GM18861 (cell line): Measurements from ENCODE around the gene TMEM61.

Experiments used
- ATAC-seq: cut with Tn5 transposase; IDR thresholded peaks from one replicate; pipeline ENCODE4 v1.9.1; 2021; ENCODE audit not compliant: unreplicated experiment

The TMEM61 gene

DNA sequence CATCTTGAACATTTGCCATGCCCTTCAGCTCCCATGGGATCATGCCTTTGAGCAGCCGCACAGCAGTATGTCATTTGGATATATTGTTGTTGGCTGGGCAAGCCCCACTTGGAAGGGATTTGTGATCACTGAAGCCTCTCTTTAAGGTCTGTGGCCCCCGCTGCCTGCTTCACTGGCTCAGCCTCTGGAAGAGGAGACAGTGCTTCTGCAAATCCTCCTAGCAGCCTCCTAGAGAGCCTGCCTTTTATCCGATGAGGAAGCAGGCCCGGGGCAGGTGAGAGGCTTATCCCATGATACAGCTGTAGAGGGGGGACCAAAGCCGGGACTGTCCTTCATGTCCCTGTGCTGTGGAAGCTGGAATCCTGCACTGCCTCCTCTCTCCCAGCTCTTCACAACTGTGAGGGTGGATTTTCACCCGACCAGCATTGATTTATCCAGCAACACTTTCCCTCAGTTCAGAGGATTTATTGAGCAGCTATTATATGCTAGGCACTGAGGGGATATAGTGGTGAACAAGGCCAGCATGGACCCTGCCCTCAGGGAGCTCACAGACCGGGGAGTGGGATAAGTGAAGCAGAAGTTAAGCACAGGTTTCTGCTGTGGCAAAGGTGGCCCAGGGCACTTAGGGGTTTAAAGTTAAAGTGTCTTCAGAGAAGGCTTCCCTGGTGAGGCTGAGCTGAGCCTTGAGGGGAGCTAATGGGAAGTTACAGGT lies 3.9 kb downstream of the TMEM61 start:
- ATAC-seq = no peak

DNA sequence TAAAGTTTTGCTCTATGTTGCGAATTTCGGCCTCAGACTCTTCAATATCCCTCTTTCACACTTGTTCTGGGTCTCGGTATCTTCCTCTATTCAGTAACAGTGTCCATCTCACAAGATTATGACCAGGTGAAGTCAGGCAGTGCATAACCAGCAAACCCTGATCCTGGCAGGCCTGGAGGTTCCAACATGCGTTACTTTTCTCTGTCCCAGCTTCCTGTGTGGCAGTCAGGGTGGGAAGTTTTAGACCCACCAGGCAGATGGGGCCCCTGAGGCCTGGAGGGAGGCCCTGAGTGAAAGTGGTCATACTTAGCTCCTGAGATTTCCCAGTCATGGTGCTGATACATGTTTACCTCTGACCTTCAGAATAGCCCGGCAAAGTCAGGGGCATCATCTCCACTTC lies 5.1 kb downstream of the TMEM61 start:
- no peak for ATAC-seq

DNA sequence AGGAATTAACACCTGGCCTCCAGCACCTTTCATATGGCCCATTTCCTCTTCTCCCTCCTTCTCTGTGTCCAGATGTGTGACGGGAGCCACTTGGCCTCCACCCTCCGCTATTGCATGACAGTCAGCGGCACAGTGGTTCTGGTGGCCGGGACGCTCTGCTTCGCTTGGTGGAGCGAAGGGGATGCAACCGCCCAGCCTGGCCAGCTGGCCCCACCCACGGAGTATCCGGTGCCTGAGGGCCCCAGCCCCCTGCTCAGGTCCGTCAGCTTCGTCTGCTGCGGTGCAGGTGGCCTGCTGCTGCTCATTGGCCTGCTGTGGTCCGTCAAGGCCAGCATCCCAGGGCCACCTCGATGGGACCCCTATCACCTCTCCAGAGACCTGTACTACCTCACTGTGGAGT lies 5.6 kb downstream of the TMEM61 start:
- ATAC-seq = no peak

DNA sequence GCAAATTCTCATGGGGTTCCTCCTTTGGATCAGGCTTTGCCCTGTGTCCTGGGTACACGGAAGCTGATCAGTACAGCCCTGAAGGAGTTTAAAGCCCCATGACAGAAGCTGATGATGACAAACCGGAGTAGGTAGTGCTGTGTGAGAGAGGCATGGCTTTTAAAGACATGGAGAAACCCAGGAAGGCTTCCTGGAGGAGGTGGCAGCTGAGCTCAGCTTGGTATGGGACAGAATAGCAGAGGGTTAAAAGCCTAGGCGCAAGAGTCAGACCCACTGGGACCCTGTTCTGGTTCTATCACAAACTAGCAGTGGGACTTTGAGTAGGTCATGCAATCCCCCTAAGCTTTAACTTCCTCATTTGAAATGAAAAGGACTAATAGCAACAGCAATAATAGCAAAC lies 6.1 kb downstream of the TMEM61 start:
- ATAC-seq = no peak

DNA sequence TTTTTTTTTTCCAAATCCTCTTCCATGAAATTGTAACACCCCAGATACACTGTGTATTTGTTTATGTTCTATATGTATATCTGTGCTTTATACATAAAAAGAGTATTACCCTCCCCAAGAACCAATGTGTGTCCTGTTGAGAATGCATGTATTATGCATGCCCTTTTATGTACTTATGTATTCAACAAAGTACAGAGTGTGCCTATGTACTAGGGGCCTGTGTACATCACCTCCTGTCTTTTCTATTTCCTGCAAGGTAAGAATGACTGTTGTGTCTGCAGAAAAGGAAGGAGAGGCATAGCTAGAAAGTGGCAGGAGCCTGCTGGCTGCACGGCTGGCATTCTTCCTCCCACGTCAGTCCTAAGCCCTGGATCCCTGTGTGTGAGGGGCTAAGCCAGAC lies 7.0 kb downstream of the TMEM61 start:
- ATAC-seq = no peak

DNA sequence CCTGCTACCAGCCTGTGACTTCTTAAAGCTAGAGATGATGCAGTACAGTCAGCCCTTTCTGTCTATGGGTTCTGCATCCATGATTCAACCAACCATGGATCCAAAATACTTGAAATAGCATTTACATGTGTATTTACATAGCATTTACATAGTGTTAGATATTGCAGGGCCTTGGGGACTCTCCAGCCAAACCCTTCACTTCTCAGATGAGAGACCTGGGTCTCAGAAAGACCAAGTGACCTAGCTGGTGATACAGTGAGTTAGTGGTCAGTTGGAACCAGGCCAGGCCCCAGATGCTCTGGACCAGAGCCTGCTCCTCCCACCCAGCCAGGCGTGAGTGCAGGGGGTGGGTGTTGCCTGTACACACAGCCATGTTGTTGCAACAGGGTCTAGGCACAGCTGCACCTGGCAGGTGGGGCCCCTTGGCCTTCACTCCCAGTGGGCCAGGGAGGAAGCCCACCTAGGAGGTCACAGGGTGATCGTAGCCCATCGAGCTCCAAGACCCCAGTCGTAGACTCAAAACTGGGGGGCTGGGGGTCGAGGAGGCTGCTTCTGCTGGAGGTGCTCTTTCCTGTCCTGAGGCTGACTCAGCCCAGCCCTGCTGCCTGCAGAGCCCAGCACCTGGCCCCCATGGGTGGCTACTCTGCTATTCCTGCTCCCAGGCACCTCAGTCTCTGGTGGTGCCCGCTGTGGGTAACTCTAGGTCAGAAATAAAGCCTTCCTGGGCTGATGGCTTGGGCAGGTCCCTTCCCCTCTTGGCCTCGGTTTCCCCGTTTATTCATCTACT lies 7.7 kb downstream of the TMEM61 start:
- ATAC-seq = no peak

DNA sequence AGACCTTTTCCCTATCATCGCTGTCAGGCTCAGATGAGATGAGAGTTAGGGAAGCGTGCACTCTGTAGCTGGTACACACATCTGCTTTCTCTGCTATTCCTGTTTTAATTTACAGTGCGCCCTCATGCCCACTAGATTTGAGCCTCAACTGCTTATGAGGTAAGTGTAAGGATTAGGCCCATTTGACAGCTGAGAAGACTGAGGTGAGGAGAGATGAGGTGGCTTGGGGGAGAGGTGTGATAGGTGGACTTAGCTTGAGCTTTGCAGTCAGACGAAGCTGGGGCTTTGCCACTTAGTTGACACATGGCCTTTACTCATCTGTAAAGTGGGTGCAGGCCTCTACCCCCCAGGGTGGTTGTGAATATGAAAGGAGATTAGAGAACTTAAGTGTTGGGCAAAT lies 8.5 kb downstream of the TMEM61 start:
- ATAC-seq = no peak

DNA sequence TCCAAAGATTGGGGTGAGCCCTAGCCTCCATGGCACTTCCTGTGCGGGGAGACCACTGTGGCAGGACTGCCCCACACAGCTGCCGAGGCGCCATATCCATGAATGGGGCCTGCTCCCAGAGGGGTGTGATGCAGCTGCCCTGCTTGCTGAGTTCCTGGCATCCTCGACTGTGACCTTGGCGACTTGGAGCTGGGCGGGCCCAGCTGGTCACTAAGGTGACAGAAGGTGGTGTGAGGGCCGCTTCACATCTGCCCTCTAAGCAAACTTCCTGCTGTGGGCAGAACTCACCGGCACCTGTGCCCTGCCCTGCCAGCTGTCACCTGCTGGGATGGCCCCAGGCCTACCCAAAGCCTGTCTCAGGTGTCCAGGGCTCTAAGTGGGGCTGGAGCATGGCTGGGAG lies 9.0 kb downstream of the TMEM61 start:
- ATAC-seq = no peak

DNA sequence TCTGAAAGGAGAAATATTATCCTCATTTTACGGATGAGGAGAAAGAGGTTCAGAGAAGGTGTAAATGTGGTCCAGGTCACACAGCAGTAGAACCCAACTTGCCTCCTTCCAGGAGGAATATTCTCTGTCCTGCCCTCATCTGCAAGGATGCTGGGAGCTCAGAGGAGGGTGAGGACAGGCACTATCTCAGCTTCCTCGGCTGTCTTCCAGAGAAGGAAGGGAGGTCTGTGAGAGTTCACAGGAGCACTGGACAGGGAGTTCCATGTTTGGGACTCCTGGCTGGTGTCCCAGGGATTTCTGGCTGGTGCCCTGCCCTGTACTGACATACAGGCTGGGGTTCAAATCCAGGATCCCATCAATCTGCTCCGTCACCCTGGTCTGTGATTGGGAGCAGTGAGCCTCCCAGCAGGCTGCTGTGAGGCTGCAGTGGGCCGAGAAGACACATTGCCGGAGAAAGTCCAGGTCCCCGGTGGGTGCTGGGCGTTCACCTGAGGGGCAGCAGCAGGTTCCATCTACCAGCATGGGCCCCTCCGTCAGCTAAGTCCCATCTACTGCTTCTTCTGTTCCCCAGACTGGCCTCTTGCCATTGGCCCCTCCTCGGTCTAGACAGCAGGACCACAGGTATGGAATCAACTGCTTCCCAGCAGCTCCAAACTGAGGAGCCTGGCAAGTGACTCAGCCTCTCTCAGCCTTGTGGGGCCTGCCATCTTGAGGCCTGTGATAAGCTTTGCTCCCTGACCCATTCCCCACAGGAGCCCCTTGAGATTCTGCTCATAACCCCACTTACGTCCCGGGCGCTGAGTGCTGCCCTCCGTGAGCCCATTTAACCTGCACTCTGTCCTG lies 9.8 kb downstream of the TMEM61 start:
- ATAC-seq = no peak

DNA sequence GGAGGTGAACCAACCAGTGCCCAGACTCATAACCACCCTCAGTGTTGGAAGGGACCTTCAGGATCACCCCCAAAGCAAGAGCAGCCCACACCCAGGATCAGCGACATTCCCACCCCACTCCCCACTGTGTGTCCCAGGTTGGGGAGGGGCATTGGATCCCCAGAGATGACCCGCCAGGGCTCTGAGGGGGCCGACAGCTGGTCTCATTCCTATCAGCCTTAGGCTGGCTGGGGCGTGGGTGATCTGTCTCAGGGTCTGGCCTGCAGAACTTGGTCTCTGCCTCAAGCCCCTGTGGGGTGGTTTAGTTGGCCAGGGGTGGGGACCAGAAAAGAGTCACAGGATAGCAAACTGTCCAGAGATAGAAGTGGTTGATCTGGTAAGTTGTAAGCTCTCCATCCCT lies 10.5 kb downstream of the TMEM61 start:
- ATAC-seq = no peak

DNA sequence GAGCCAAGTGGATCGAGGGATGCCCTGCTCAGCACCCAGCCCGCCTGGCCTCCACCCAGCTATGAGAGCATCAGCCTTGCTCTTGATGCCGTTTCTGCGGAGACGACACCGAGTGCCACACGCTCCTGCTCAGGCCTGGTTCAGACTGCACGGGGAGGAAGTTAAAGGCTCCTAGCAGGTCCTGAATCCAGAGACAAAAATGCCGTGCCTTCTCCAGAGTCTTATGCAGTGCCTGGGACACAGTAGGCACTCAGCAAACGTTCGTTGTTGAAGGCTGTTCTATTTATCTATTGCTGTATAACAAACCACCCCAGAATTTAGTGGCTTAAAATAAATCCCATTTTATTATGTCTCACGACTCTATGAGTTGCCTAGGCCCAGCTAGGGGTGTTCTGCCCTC lies 11.5 kb downstream of the TMEM61 start:
- ATAC-seq = no peak

DNA sequence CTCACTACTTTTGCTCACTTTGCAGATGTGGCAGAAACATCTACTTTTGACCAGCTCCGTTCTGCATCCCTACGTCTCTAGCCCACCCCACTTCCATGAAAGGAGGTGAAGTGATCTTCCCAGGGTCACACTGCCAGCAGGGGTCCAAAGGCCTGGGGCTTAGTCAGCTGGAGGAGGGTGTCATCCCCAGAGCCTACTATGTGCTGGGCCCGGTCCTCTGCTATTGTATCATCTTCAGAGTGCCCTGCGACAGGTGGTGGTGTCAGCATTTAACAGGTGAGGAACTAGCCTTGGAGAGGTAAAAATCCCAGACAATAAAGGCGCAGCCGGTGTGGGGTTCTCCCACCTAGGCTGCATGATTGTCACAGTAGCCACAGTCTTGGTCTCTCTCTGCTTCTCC lies 12.7 kb downstream of the TMEM61 start:
- ATAC-seq = no peak

DNA sequence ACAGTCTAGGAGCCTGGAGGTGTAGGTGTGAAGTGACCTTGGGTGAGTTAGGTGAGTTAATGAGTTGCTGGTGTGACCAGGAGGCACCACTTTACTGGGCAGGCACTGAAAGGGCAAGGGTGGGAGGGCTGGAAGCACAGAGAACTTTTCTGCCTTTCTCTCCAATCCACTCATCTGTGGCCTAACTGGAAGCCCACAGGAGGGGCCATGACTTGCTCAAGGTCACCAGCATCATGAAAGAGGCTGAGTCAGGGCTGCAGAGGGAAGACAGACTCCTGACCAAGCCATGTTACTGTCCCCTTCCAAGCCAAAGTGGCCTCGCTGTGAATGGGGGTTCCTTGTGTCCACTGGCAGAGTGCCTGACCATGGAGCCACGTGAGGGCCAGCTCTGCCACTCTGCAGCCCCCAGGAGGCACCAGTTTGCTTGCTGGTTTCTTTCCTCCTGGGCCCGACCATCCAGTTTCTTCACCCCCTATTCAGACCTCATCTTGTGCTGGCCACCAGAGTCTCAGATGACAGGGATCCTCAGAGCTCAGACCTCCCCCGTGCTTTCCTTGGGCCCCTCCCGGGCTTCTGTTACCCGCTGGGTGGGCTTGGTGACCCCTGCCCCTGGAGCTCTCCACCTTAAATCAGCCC lies 14.0 kb downstream of the TMEM61 start:
- no peak for ATAC-seq

DNA sequence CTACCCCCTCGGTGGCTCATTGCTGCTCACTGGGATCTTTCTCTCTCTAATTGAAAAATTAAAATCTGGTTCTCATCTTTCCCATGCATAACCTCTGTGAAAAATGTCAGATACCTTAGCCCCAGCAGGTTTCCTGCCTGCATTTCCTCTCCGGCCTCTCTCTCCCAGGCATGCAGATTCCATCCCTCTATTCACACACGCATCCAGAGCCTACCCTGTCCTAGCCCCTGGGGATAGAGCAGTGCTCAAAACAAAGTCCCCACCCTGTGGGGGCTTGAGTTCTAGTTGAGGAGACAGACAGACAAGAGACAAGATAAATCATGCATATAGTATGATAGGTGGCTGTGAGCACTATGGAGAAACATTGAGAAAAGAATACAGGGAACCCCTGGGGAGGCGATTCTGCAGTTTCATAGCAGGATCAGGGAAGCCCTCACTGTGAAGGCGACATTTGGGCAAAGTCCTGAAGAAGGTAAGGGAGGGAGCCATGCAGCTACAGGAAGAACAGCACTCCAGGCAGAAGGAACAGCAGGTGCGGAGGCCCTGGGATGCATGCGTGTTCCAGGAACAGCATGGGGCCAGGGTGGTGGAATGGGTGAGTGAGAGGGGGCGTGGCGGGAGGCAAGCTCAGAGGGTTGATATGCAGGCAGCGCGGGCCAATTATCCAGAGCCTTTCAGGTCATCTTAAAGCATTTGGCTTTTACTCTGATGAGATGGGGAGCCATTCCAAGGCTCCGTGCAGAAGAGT lies 14.8 kb downstream of the TMEM61 start:
- ATAC-seq = no peak

DNA sequence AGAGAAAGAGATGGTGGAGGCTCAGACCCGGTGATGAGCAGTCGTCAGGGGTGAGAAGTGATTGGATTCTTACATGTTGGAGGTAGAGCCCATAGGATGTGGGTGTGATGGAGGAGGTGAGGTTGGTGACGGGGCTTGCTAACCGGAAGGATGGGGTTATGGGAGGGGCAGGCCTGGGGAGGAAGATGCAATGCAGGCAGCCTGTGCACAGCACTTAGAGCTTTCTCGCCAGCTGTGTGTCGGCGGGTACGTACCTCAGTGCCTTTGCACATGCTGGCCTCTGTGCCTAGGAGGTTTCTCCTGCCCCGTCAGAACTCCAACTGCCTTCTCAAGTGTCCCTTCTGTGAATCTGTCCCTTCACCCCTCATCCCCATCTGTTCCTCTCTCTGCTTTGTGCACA lies 15.4 kb downstream of the TMEM61 start:
- ATAC-seq = no peak

DNA sequence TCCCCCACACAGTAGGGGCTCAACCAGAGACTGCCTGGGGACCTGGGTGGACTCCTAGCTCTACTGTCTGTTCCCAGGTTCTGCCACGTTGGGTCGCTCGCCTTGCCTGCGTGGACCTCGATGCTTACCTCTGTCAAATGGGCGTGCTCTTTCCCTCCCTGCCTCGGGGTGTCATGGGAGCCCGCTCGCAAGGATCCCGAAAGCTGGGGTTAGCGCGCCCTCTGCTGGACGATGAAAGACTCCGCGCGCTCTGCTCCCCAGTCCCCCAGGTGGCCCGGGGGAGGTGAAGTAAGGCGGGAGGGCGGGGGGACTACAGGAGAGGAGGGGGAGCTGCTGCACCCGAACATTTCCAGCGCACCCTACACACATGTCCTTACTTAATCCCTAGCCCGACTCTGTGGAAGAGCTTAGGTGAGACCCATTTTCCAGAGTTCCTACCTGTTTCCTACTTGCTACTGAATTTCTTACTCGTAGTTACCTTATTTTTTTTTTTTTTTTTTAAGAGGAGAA lies 16.0 kb downstream of the TMEM61 start:
- no peak for ATAC-seq

DNA sequence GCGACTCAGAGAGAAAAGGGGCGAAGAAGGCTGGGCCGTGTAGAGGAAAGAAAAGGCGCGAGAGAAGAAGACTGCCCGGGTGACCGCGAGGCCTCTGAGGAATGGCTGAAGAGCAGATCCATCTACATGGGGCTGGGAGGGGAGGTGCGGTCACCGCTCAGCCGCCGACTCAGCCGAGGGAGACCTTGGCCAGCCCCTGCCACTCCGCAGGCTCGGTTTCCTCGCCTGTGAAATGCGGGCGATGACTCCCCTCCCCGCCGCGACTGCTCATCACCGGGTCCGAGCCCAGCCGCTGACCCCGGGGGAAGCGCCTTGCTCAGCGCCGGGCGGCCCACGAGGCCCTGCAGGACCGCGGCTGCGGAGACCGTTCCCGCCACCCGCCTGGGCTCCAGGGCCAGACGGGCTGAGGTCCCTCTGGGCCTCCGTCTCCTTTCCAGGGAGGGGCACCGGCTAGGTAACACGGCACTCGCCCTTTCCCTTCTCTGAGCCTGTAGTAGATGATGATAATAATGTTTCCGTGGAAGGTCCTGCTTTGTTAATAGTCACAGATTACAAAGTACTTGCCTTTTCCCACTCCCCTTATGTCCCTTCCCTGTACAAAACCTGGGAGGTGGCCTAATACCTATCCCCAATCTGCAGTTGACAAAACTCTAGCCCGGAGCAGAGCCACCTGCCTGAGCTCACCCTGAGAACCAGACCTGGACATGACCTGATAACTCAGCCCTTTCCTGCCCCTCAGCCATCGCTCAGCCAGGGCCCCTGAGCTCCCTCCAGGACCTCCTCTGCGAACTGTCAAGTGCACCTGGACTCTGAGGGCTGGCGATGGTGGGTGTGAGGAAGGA lies 16.7 kb downstream of the TMEM61 start:
- no peak for ATAC-seq

DNA sequence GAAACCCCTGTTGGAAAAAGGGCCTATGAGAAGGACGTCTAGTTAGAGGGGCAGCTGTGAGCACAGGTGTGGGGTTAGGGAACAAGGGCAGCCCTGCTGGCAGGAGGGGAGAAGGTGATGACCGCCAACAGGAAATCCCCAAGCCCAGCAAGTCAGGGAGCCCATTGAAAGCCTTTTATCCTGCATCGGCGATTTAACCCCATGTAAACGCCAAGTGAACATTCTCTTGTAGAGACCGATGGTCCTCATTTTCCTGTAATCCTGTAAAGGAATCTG lies 17.2 kb downstream of the TMEM61 start:
- no peak for ATAC-seq

DNA sequence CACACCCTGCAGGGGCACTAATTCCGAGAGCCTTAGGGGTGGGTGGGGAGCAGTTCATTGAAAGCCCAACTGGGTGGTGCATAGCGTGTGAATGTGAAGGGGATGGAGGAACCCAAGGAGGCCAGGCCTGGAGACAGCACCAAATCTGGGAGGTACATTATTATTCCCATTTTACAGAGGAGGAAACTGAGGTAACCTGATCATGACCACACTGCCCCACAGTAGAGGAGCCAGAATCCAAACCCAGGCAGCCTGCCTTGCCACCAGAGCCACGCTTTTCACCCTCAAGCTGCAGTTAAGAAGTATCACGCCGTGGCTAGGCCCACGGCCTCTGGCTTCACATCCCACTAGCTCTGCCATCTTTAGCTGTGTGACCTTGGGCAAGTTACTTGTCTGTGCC lies 17.7 kb downstream of the TMEM61 start:
- ATAC-seq = no peak

DNA sequence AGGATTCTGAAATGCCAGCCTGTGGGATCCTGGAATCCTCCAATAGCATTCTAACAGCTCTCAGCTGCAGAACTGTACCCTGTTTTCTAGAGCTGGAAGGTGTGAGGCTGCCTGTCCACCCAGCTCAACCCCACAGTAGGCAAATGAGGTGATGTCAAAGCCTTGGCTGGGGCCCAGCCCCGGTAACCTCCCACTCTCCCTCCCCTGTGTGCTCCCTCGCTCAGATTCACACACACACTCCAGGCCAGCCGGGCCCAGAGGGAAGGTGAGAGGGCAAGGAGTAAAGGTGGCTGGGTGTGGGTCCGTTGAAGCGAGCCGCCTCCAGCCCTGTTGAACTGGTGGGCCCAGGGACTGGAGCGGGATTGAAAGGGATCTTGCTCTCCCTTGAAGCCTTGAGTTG lies 18.2 kb downstream of the TMEM61 start, which contains the start of gene BSND:
Gene BSND (plus strand): TSS at position 257 of the 400 bp plus-strand sequence. CDS start 254 bp downstream, outside the sequence.
- ATAC-seq = no peak
